Cardiac fibroblast (primary cell): Measurements from ENCODE around the gene THRSP.
"Not testable (repeated sequence)": the region's sequence is repeated elsewhere in the genome, so short reads cannot be mapped to it uniquely, and the experiment has no call there.

Experiments used
- DNase-seq, 2 donors: peaks; one replicate each; pipeline versions ENCODE4 v3.0.0 to v3.0.0-alpha.2; 2010; ENCODE audit warnings: low read depth in 2 of 2
- H3K4me3 ChIP-seq, 2 donors: replicated peaks in 1 of 2; 1 replicate in 1 of 2; 2 replicates in 1 of 2; pipeline ENCODE4 v1.5.1; 2011; ENCODE audit warnings: low read depth in 2 of 2, low read length in 2 of 2, mild to moderate bottlenecking in 2 of 2, moderate library complexity in 1 of 2
- TF ChIP-seq, protein P1 (sequence below): IDR thresholded peaks from one replicate; pipeline ENCODE4 v1.5.1; 2011; ENCODE audit warnings: low read depth, mild to moderate bottlenecking, low read length, inconsistent platforms

Gene THRSP

DNA sequence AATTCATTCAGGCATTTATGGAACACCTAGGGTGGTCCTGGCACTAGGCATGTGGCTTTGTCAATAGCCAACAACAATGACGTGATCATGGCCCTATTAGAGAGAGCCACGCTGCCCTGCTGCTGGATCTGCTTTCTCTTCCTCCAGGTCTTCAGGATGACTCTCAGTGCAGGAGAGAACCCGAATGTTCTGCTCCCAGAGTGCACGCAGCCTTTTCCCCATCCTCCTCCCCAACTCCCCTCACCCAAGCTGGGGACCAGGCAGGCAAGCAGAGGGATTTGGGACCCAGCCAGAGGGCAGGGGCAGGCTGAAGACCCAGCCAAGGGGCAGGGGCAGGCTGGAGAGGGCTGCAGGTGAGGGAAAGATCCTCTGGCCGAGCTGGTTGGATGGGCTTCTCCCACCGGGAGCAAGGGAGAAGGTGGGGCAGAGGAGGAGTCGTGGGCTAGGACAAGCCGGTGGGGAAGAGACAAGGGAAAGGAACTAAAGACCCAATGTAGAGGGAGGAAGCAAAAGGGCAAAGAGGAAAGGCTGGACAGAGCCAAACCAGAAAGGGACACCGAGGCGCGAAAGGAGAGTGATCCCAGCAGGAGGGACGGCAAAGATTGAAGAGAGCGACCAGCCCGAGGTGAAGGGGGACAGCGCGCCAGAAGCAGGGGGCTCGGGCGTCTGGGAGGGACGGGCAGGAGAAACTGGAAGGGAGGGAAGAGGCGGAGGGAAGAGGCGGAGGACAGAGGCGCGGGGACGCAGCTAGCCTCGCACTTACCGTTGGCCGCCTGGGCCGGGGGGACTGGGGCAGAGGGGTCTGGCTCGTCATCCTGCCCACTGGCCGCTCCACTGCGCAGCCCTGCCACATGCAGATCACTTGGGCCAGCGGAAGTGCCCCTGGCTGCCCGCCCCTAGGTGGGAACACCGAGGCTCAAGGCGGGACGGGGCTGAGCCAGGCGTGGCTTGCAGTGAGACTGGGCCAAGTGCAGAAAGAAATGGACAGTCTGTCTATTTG, 41.0 kb upstream of the THRSP start, which contains the start of gene KCTD14:
Gene KCTD14 (minus strand): TSS at position 880 of the 1,000 bp plus-strand sequence. CDS start 27 bp downstream, at position 853.
- H3K4me3 ChIP-seq = peak within 1 kb of the TSS; percentile 44 to 57
- TF ChIP-seq, protein P1, sequence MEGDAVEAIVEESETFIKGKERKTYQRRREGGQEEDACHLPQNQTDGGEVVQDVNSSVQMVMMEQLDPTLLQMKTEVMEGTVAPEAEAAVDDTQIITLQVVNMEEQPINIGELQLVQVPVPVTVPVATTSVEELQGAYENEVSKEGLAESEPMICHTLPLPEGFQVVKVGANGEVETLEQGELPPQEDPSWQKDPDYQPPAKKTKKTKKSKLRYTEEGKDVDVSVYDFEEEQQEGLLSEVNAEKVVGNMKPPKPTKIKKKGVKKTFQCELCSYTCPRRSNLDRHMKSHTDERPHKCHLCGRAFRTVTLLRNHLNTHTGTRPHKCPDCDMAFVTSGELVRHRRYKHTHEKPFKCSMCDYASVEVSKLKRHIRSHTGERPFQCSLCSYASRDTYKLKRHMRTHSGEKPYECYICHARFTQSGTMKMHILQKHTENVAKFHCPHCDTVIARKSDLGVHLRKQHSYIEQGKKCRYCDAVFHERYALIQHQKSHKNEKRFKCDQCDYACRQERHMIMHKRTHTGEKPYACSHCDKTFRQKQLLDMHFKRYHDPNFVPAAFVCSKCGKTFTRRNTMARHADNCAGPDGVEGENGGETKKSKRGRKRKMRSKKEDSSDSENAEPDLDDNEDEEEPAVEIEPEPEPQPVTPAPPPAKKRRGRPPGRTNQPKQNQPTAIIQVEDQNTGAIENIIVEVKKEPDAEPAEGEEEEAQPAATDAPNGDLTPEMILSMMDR = no peak
- peak; percentile 11 to 30 for DNase-seq

DNA sequence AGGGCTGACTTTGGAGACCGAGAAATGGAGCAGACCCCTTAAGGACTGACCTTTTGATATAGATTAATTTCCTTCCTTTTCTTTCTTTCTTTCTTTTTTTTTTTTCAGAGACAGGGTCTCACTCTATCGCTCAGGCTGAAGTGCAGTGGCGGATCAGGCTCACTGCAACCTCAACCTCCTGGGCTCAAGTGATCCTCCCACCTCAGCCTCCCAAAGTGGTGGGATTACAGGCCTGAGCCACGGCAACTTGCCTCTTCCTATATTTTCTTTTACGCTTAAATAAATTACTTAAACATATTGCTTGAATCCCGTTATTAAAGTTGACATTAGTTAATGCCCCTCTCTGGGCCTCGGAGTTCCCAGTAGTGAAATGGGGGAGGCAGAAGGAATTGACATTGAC, 40.2 kb upstream of the THRSP start:
- TF ChIP-seq, protein P1 = no peak
- no peak for DNase-seq
- H3K4me3 ChIP-seq = peak overlapping the region; percentile 44 to 57

DNA sequence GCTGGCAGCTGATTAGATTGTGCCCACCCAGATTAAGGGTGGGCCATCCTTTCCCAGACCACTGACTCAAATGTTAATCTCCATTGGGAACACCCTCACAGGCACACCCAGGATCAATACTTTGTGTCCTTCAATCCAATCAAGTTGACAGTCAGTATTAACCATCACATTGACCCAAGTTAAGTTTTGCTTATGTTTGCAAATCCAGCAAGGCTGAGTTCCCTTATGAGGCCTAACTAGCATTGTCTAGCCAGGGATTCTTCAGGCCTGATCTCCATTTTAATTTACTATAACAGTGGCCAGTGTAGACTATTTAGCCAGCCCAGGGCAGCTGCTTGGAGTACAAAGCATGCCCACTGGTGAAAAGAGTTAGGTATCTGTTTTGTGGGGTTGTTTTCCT, 38.3 kb upstream of the THRSP start:
- TF ChIP-seq, protein P1 = no peak
- DNase-seq = no peak

DNA sequence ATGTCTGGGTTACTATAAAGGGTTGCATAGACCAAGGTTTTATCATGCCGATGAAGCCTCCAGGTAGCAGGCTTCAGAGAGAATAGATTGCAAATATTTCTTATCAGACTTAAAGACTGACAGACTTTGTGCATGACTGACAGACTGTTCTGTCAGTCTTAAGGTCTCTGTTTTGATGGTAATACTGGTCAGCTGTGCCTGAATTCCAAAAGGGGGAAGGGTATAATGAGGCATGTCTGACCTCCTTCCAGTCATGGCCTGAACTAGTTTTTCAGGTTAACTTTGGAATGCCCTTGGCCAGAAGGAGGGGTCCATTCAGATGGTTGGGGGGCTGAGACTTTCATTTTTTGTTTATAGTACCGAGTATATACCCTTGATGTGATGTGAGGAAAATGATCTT, 35.9 kb upstream of the THRSP start:
- TF ChIP-seq, protein P1 = no peak
- no peak overlapping the region for H3K4me3 ChIP-seq
- DNase-seq = no peak

More for the DNA sequence above, 38.3 kb upstream of the THRSP start:
- no peak overlapping the region for H3K4me3 ChIP-seq

DNA sequence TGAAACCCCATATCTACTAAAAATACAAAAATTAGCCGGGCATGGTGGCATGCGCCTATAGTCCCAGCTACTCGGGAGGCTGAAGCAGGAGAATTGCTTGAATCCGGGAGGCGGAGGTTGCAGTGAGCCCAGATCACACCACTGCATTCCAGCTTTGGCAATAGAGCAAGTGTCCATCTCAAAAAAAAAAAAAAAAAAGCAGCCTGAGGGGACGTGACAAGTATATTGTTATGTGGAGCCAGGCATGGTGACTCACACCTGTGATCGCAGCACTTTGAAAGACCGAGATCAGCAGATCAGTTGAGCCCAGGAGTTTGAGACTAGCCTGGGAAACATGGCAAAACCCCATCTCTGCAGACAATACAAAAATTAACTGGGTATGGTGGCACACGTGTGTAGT, 35.2 kb upstream of the THRSP start:
- peak in 1 of 2 donors; percentile 32 for DNase-seq
- H3K4me3 ChIP-seq = not testable (repeated sequence)

DNA sequence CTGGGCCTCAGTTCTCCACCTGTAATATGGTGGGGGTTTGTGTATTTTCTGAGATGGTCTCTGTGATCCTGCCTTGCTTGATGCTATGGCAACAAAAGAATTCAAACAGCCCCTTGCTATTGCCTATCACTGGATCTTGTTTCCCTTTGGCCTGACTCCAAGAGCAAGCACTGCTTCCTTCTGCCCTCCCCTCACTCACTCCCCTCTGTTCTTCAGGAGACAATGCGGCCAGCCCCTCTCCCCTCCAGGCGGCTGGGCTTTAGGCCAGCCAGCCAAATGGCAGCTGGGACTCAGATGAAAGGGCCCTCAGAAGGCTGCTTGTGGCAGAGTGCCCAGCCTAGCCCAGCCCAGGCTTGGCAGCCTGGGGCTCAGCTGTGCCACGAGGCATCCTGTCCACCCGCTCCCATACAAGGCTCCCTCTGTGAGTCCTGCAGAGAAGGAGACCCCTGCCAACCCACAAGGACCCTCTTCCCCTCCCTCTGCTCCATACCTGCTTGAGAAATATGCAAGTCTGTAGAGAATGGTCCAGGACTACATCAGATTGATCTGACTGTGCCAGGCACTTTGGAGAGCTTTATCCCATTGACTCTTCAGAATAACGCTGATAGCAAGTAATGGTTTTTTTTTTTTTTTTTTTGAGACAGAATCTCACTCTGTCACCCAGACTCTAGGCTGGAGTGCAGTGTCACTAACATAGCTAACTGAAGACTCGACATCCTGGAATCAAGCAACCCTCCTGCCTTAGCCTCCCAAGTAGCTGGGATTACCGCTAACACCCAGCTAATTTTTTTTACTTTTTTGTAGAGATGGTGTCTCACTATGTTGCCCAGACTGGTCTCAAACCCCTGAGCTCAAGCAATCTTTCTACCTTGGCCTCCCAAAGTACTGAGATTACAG, 33.0 kb upstream of the THRSP start:
- TF ChIP-seq, protein P1 = no peak
- no peak overlapping the region for H3K4me3 ChIP-seq
- peak; percentile 36 to 92 for DNase-seq
